HG02588 (cell line): ENCODE measurements around the gene CASK.

ENCODE experiments used
- ATAC-seq: cut with Tn5 transposase; IDR thresholded peaks from one replicate; pipeline ENCODE4 v1.9.1; 2021; ENCODE audit warnings: mild to moderate bottlenecking, moderate library complexity; ENCODE audit not compliant: unreplicated experiment

CASK gene, protein sequence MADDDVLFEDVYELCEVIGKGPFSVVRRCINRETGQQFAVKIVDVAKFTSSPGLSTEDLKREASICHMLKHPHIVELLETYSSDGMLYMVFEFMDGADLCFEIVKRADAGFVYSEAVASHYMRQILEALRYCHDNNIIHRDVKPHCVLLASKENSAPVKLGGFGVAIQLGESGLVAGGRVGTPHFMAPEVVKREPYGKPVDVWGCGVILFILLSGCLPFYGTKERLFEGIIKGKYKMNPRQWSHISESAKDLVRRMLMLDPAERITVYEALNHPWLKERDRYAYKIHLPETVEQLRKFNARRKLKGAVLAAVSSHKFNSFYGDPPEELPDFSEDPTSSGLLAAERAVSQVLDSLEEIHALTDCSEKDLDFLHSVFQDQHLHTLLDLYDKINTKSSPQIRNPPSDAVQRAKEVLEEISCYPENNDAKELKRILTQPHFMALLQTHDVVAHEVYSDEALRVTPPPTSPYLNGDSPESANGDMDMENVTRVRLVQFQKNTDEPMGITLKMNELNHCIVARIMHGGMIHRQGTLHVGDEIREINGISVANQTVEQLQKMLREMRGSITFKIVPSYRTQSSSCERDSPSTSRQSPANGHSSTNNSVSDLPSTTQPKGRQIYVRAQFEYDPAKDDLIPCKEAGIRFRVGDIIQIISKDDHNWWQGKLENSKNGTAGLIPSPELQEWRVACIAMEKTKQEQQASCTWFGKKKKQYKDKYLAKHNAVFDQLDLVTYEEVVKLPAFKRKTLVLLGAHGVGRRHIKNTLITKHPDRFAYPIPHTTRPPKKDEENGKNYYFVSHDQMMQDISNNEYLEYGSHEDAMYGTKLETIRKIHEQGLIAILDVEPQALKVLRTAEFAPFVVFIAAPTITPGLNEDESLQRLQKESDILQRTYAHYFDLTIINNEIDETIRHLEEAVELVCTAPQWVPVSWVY

DNA sequence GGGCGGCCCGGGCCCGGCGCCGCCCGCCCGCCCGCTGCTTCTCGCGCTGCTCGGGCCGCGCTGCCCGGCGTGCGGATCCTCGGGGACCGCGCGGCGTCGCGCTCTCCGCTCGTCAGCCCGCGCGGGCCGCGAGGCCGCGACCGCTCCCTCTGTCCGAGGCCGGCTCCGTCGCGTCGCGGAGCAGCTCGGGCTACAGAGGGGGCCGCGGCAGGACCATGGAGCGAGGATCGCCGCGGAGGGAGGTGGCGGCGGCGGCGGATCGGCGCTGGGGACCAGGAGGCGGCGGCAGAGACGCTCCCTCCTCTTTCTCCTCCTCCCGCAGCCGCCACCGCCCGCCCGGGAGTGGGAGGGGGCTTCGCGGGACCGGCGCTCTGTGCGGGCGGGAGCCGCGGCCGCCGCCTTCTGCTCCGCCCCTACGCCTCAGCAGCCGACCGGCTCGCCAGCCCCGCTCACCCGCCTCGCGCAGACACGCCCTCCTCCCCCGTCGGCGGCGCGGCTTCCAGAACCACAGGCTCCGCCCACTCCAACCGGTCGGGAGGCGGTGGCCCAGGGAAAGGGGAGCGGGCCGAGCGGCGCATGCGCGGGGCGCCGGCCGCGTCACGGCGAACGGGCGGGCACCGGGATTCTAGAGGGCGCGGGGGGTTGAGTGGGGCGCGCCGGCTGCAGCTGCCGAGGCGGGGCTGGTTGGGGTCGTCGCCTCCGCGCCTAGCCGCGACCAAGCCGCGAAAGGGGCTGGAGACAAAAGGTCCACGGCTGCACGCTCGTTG is at the start of gene CASK:
TSS of gene CASK (minus strand) at position 344 of the 767 bp plus-strand sequence. CDS start 566 bp downstream, outside the sequence.
- ATAC-seq: peak; percentile 88

DNA sequence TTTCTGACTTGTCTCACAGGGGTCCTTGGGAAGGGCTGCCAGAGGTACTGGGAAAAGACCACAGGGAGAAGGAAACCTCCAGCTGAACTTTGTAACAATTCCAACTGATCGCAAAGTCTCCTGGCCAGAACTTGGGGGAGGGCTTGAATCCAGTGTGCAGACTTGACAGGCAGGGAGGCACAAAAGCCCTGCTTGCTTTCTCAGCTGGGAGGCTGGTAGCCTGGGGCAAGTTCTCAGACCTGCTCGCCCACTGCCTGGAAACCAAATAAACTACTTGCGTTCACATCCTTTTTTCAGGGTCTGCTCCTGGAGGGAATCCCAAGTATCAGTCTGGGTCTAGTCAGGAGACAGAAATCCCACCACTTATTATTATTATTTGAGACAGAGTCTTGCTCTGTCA is 48.0 kb upstream of the CASK start:
- ATAC-seq: no peak

DNA sequence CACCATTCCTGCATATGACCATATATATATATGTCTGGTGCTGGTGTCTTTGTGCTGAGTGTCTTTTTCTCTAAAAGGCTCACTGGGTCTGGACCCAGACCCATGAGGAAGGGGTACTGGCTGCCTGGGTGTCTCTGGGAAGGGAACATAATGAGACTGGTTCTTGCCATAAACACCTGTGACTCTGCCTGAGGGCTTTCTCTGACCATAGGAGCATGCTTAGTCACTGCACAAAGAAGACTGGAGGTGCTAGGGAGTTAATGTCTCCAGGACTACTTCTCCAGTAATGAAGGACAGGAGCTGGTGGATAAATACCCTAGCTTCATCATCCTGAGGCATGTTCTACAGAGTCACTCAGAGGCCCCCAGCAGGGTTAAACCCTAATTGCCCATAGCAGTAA is 47.1 kb upstream of the CASK start:
- ATAC-seq: no peak

DNA sequence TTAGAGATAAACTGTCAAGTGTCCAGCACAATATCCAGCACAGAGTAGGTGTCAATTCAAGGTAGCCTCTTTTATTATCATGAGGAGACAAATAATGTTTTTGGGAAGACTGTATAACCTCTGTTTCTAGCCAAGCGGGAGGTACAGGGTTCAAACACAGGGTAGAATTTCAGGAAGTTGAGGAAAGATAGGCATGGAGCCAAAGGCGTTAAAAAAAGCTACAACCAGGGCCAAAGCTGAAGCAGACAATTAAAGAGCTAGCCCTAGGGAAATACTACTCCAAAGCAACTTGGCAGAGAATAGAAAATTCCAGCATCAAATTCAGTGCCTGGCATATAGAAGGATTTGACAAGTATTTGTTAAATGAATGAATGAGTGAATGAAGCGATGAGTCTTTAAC is 40.0 kb upstream of the CASK start:
- no peak for ATAC-seq

DNA sequence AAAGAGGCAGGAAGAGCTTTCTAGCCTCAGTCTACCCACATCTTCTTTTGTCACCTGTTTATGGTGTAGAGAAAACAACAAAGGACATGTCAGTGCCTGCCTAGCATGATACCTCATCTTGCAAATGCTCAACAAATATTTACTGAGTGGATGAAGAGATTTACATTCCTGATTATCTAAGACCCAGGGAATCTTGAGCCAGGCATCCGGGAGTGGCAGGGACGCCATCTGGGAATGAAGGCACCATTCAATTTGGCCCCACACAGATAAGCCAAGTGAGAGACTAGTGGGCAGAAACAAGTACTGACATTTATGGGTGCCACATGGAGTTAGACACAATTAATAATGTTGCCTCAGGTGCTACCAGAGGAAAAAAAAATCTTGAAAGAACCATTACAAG is 36.8 kb upstream of the CASK start:
- ATAC-seq: no peak

DNA sequence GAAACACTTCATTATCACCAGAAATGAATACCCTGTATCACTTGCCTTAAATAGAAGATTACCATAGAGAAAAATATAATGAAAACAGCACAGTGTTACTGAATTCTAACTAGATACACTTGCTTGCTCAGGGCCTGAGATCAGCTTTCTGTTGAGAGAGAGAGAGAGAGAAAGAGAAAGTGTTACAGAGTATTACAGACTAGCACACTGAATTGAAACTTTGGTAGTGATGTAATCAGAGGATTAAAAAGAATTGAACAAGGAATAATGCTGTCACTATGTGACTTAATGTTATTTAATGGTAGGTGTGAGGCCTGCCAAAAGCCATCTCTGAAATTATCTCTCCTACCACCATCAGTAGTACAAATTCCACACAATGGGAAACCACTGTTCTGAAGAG is 35.5 kb upstream of the CASK start:
- no peak for ATAC-seq

DNA sequence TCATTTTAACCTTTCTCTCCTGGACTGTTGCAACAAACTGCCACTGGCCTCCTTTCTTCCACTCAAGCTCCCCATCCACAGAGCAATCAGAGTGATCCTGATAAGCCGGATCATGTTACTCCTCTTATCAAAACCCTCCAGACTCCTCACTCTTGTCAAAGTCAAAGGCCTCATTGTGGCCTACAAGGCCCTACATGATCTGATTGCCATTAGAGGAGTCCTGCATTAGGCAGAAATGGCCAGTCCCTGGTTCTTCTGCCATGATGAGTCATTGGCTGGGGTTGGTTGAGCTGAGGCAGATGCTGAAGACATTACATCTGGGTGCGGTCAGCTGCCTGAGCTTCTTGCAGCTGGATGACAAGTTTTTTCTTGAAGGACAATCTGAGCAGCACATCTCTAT is 32.7 kb upstream of the CASK start:
- ATAC-seq: no peak

DNA sequence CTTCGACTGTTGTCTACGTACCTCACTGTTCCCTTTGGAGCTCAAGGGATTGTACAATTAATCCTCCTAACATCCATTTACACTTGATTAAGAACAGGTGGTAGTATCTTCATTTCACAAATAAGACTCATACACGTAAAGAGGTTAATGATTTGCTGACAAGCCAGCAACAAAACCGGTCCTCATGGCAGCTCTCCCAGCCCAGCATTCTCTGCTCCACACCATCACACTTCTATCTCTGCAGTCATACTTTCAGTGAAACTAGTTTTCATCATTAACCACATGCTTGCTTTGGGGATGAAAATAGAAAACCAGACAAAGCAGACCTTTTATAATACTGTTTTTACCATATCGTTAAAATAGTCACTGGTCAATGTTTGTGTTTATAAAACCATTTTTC is 28.7 kb upstream of the CASK start:
- ATAC-seq: no peak

DNA sequence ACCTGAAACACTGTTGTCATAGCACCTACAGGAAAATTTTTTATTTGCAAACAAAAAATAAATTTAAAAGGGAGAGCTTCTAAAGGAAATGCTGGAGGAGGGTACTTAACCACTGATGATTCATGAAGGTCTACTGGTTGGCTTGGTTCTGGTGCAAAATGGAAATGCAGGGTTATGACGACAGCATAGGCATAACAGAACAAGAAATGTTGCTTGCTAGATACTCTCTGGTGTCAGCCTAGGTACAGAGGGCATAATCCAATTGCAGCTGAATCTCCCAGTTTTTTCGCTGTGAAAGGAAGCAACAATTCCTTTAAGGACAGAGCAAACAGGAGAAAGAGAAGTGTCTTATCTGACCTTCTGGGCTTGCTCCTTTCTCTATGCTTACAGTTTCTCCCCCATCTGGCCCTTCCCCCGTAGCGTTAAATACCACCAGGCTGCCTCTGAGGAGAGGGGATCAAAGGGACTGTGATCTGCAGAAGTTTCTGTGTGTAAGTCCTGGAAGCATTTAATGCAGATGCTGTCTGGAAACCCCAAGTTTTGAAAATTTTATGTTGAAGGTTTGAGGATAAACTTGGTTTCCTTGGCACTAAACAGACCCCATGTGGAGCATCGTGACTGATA is 23.7 kb upstream of the CASK start:
- no peak for ATAC-seq

DNA sequence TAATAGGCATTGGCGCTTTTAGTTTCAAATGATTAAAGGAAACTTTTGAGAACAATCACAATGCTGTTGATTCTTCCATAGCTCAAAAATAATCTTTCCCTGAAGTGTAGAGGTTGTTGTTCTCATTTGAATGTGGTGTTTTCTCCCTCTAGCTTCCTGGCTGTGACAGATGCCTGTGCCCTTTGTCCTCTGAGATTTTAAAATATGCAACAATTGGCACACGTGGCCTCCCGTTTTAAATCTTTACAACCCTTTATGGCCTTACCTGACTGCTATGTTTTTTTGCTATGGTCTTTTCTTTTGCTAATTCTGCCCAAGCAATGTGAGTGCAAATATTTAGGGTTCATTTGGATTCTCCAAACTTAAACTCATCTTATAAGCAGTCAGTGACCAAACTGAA is 22.9 kb upstream of the CASK start:
- no peak for ATAC-seq

DNA sequence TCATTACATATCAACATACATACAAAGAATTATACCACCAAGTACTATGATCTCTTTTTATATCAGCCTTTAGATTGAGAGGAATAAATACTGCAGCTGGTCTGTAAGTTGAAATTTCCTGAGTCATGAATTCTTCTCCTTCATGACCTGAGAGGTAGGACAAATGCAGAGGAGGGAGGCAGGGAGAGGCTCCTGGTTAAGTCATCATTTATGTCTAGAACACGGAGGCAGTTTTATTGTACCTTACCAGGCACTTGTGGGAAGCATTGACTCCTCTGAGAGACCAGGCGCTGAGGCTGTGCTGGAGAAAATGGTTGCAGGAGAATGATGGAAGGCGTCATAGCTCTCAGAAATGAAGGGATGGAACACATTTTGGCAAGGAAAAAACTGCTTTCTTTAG is 12.5 kb upstream of the CASK start:
- no peak for ATAC-seq

DNA sequence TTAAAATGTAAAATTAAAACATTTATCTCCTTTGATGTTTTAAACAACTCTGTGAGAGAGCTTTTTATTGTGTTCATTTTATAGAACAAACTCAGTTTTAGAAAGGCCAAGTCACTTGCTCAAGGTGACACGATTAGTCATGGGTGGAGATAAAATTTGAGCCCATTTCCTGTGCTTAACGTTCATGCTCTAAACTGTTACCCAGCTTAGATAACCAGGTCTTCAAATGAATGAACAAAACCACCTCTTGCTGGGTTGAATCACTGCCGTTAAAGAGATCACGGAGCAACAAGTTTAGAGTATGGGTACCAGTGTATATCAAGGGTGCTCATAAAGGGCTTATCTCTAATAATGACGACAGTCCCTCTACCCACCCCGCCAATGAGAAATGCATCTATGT is 10.2 kb upstream of the CASK start:
- no peak for ATAC-seq

DNA sequence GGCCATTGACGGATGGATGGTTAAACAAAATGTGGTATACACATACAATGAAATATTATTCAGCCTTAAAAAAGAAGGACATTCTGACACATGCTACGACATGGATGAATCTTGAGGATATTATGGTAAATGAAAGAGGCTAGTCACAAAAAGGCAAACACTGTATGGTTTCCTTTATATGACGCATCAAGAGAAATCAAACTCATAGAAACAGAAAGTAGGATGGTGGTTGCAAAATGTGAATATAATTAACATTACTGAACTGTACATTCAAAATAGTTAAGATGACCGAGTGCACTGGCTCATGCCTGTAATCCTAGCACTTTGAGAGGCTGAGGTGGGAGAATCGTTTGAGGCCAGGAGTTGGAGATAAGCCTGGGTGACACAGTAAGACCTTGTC is 9.5 kb upstream of the CASK start:
- no peak for ATAC-seq

DNA sequence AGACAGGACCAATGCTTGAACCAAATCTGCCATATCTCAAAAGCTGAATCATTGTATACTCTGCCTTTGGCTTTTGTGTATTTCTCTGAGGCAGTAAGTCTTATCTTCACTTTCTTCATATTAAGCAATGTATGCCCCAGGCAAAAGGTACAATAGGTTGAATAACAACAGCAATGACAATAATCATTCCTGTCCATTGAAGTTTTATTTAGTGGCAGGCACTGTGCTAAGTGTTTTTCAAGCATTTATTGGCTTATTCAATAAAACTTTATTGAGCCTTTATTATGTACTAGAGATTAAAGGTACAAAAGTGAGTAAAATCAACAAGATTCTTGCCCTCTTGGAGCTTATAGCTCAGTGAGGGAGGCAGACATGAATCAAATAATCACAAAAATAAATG is 8.2 kb upstream of the CASK start:
- no peak for ATAC-seq

DNA sequence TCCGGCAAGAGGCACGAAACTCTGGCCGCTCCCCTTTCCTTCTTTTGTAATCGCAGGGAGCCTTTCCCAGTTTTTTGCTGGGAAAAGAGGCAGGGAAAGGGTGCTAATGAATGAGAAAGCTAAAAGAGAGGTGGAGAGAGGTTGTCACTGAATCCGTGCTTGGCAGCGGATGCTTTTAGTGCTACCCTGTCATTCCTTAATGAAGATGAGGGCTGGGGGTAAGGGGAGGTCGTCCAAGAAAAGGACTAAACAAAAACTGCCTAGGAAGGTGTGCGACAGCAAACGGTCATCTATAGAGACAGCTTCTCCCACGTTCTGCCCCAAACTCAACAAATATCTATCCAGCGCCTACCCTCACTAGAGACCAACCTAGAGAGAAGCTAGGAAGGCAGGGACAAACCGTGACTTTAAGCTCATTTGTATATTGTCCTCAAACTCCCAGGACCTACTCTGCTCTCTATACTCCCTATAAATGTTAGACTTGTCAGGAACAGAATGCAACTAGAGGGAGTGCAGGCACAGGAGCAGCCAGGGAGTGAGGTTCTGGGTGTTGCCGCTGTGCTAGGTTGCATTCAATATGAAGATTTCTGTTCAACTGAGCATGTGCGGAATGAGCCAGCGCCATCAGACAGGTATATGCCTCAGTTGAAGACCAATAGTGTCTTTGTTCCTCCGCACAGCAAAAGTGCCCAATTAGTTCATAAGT is 777 bp upstream of the CASK start:
- ATAC-seq: no peak

DNA sequence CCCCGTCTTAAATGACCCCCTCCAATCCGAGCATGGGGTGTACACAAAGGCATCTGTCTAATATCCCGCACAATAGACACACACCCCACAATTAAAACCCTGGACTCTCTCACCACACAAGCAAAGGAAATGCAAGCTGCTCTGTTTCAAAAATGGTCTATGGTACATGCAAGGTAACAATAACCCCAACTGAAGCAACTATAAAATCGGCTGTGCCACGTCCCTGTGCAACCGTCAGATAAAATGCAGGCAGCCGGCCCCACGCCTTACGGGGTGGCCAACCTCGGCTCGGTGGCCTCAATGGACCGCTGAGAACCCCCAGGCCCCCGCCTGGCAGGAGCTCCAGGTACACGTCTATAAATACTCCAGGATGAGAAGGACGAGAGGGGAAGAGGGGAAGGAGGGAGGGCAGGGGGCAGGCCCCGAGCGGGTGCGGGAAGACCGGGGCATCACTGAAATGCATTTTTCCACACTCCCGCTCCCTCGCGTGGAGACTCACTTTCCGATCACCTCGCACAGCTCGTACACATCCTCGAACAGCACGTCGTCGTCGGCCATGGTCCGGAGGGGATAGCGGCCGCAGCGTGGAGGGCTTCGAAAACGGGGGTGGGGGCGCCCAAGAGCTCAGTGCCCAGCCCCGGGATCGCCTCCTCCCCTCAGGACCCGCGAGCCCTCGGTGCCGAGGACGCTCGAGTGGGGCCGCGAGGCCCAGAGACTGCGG is 763 bp downstream of the CASK start:
- peak; percentile 27 for ATAC-seq

DNA sequence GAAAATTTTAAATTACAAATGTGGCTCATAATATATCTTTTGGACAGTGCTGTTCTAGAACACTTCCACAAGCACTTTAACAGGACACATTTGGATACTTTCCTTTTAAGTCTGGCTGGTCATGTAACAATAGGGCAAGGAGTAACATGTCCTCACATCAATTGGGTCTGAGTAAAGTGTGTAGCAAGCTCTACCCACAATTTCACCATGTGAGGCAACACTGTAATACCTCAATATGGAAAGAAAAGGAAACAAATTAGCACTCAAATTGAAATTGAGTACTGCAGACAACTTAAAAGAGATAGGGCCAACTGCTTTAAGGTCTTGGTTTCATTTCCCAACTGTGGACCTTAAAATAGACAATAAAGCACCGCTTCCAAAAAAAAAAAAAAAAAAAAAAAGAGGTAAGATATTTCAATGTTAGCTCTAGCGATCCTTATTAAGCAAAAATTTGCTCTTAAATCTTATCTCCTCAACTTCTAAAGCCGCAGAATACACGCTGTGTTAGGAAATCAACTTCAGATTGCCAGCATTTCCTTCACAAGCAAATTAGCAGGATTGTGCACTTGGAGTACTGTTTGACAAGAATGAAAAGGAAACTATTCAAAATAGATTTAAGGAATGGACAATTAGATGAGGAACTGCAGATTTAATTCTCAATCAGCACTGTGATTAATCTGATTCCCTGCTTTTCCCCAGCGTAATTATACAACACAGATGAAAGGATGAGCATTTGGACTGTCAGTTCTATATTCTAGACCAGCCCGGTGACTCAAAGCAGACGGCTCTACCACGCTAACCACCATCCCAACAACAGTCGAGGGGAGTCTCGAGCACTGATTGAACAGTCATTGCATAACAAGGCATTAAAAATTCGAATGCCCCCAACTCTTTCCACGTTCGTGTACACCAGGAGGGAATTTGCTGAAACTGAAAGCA is 1.6 kb downstream of the CASK start:
- no peak for ATAC-seq

DNA sequence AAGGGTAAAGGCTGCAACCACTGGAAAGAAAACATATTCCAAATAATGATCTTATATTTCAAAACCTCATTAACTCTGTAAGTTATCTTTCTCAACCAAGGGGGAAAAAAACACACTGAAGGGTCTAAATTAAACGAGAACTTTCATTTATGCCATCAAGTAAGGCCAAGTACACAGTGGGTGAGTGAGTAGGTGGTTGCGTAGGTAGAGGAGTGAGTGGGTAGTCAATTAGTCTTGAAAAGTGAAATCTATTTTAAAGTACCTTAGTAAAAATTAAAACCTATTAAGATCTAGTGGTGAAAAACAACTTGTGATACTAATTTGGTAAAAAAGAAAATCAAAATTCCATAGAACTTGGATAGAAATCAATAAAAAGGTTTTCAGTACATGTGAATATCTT is 3.5 kb downstream of the CASK start:
- ATAC-seq: no peak

DNA sequence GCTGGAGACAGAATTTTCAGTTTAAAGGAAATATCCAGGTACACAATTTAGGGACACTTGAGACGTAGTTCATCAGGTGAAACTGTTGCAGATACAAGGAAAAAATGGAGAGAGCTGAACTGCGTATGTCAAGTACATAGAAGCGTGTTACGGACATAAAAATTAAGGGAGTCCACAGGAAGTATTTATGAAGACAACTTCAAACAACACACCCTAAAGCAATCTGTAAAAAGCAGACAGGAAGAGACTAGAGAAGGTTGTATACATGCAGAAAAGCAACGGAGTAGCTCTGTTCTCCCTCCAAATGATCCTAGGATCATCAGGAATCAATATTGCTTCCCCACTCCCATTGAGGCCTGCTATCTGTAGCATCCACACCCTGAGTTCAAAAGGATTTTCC is 5.8 kb downstream of the CASK start:
- no peak for ATAC-seq
